NCI-H2227 (cell line): ENCODE data around the gene DPM1.

ENCODE experiments used
- DNase-seq: peaks from one replicate; lab custom pipeline; 2025; ENCODE audit not compliant: unreplicated experiment; lab: John Stamatoyannopoulos, UW

DPM1 gene

DNA sequence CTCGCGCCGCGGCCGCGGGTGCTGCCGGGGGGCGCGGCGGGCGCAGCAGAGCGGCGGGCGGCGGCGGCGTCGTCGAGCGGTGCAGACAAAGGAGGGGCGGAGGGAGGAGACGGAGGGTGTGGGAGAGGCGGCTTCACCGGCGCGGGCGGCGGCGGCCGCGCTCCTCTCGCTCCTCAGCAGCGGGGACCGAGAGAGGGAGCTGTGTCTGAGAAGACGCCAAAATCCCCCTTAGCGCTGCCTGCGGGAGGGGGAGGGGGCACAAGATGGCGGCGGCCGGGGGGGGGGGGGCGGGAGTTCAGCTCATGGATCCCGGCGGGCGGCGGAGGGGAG, 27.4 kb downstream of the DPM1 start:
- DNase-seq = no peak

DNA sequence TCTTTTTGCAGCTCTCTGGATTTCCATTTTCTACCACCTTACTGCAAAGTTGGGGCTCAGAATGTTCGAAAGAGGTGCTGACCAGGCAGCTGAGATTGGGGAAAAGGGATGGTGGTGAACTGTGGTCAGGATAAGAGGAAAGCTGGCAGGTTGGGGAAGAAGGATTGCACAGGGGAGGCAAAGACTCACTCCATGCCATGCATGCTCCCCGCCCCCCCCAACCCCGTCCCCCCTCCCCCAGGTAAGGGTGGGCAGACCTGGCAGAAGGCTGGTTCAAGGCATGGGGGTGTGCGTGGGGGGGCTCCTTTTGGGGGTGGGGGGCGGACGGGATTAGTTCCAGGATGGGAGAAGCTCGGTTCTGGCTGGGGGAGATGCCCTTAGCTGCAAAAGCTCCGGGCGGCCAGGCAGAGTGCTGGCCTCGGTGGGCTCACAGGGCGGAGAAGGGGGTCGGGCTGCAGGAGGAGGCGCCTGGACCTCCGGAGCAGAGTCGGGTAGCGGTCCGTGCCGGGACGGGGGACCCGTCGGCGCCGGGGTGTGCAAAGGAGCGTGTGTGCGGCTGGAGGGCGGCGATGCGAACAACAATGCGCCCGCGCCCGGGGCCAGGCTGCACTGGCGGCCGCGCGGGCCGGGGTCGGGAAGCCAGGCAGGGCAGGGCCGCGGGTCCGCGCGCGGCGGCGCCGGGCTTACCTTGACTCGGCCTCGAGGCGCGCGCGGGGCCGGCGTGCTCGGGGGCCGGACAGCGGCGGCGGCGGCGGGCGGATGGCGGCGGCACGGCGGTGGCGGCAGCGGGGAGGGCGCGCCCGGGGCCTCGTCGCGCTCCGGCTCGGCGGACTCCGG, 28.0 kb downstream of the DPM1 start:
- DNase-seq = peak; percentile 57

DNA sequence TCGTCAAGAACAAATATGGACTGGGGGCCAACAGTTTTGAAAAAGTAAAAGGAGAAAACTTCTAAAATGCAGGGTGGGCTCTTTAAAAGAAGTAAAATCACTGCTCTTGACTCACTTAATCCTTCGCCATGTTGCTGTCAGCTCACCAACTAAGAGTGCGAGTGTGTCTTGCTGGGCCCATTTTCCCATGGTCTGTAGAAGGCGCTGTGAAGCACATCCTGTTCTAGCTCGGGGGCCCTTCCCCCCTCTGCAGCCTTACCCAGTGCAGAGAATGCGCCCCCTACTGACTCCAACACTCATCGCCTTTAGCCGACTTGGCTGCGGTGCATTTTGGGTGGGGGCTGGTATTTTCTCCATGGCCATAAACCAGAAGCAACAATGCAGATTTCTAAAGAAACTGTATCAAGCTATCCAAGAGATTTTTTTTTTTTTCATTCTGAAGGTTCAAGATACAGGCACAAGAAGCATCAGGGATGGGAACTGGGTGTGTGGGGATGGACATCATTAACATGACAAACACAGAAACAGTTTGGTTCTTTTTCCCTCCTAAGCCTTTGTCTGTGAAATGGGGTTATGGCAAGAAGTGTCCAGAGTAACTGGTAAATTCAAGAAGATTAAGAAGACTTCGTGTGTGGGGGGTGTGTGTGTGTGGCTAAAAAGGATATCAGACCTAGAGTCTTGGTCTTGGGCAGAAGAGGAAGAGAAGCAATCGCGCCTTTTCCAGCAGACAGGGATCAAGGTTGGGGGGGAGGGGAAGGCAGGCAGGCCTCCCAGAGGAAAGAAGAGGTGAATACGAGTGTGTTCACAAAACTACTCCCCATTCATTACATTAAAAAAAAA, 28.8 kb downstream of the DPM1 start:
- DNase-seq = peak; percentile 98

DNA sequence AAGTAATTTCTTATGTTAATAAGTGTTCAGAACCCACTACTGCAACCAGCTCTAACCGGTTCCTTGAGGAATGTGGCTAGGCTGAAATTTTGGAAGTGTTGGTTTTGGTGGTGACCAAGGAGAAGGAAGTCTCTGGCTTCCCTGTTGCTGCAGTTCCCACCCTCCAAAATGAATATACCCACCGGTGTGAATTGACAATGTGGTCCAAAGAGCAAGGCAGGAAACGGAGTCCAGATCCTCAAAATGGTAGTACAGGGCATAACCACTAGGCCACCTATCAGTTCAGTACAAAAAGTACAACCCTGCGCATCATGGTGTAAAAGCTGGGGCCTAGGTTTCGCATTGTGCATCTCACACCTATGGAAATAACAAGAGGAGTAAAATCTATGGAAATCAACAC, 29.9 kb downstream of the DPM1 start:
- no peak for DNase-seq

DNA sequence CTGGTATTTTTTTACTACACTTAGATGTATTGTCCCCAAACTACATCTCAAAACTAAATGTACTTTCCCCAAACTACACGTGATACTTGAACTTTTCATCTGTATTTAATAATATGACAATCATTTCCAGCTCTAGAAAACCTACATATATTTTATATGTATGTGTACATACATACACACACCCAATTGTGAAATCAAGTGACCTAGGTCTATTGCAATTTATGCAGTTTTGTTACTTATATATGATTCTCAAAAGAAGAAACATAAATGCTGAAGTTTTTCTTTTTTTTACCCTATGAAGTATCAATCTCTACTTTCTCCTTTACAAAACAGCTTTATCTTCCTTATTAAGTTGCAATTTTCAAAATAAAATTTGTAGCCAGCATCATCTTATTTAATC, 31.8 kb downstream of the DPM1 start:
- no peak for DNase-seq

DNA sequence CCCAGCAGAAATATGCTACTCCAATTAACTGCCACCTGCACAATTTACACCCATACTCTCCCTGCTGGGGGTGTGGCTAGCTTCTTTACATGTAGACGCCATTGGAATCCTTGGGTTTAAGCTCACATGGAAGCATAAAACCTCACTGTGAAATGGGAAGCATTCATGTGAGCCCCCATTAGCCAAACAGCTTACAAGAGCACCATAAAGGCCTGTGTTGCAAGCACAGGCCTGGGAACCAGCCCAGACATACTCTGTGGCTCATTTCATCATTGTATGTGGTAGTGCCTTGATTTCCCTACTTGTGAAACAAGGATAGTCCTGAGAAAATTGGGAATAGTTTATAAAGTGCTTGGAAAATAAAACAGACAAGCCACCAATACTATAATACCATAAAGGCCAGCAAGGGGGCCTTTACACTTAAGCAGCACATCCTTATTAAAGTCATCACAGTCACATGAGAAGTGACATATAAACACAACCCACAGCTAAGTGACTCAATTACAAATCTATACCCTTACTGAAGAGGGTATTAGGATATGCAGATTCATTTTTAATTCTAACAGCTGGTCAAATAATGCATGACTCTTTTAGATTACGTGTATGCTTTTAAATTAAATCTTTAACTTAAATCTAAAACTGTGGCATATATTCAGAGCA, 33.9 kb downstream of the DPM1 start:
- DNase-seq = no peak

DNA sequence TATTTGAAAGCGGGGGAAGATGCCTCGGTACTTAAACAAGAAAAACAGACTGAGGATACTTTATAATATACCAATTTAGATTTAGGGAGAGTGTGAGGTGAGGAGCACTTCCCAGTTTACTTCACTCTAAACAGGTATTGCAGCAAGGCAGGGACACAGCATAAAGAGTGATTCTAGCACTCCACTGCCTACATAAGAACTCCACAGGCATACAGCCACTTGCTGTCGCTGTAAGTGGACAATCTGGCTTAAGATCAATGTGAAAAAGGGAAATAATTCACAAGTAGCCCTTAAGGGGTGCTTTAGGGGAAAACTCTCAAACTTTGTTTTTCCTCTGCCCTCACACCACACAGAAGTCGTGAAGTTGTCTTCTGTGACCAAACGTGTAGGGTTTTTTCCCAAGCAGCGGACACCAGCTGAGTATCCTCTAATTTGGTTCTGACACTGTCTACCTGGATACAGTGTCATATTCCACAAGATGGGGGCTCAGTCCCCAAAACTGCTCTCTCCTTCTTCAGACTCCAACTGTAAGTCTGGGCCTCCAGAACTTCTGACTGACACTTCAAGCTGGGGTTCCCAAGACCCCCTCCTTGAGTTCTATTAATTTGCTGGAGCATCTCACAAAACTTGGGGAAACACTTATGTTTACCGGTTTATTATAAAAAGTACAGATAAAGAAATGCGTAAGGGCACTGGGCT, 36.4 kb downstream of the DPM1 start:
- no peak for DNase-seq

DNA sequence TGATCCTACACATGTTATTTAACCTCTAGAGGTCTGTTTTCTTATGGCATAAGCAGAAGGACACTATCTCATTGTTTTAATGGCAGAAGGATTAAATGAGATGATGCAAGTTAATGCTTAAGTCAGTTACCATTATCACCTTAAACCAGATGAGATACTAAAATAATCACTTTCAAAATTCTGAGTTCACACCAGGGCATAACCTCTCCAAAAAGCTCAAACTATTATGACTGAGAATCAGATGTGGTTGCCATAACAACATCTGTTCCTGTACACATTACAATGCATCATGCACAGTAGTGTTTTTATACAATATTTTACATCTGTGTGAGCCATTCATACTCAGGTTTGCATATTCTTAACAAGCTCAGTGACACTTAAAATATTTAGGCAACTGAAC, 37.3 kb downstream of the DPM1 start:
- DNase-seq = no peak

DNA sequence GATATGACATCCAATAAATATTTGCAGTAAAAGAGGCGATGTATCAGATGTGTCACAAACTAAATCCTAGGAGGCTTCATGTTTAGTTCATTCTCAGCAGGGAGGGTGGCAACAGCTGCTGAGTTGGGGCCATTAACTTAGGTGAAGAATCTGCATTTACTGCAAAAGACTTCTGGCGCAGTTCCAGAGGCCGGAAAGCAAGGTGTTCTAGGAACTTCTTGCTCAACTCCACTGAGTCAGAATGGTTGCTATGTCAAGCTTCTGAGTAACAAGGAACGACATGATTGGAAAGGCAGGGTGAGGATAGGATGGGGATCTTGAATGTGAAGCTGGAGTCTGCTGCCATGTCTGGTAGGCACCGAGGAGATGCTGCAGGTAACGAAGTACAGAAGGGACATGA, 38.8 kb downstream of the DPM1 start:
- no peak for DNase-seq

DNA sequence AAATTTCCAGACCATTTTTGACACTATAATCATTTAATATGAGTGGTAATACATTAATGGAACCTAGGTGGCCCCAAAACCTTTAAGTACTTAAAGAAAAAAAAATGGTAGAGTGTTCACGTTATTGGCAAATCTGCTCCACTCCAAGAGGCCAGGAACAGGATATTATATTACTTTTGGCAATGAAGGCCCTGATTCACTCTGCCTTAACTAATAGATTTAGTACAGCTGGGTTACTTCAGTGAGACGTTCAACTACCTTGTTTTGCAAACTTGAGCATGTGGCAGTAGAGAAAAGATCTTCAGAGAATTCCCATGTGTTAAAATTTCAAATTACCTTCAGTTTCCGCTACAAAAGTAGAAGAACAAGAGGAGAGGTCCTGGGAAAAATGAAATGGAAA, 39.9 kb downstream of the DPM1 start:
- no peak for DNase-seq

DNA sequence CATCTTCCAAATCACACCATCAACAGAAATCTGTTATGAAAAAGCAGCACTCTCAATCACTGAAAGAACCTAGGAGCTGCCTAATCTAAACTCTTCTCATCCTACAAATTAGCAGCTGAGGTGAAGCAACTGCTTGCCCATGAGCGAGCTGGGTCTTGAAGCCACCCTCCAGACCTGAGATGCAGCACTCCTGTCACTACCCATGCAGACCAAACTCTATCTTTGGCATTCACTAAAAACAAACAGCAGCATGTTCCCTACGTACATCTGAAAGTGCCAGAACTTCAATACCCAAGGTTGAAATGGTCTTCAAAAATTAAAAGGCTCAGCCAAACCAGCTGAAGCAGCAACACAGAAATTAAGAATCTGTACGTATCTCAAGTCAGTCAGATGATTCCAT, 41.4 kb downstream of the DPM1 start:
- DNase-seq = no peak

DNA sequence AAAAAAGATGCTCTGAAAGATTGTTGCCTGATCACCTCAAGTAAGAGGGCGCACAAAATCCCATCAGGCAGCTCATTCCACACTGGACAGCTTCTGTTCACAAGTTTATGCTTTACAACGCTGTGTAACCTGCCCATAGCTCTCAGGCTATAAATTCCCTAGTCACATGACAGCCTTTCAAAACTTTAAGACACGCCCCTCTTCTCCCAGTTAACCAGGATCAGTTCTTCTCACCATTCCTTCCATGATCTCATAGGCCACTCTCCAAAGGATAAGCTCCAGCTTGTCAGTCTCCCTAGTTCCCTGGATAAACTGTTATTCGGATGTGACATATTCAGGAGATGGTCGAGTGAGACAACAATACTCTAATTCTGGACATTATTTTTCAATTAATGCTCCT, 42.1 kb downstream of the DPM1 start:
- no peak for DNase-seq

DNA sequence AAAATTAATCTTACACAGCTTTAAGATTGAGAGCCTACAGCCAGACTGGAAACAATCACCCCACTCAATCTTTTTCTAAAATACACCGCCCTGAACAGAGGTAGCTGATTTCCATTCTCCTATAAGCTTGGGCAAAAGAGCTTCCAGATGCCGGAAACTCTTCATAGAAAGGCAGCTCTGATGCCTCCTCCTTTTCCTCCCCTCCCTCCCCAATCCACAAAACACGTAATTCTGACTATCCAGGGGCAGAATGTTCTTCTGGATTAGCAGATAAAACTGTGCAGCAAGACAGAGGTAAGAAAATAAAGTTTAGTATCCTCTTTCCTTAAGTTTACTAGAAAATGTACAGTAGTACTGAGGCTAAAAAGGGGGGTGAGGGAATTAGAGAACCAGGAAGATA, 42.9 kb downstream of the DPM1 start:
- no peak for DNase-seq

DNA sequence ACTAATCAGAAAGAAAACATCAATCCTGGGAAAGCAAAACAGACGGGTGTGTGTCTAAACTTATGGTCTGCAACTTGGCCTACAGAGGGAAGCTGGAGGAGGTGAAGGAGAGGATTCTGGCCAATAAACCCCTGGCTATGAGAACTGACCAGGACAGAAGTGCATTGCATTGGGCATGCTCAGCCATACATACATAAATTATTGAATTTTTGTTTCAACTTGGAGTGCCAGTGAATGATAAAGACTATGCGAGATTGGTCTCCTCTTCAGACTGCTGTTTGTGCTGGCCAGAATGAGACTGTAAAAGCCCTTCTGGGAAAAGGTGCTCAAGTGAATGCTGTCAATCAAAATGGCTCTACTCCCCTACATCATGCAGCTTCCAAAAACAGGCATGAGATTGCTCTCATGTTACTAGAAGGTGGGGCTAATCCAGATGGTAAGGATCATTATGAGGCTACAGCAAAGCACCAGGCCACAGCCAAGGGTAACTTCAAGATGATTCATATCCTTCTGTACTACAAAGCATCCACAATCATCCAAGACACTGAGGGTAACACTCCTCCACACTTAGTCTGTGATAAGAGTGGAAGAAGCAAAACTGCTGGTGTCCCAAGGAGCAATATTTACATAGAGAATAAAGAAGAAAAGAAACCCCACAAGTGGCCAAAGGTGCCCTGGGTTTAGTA, 44.5 kb downstream of the DPM1 start:
- DNase-seq = no peak

DNA sequence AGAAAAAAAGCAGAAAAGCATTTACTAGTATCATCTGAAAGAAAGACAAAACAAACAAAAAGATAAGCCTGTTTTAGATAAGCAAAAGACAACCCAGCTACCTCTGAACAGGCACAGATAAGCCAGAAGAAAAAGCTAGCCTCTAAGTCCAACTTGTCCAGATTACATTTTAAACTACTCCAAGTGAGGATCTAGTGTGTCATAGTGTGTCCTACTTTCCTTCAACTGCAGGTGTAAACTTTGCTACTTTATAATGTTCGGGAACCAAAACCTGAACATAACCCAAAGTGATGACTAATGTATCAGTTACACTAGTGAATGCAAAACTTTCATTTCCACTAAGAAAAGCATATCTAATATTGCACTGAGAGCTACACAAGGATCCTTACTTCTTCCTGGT, 46.6 kb downstream of the DPM1 start:
- DNase-seq = no peak

DNA sequence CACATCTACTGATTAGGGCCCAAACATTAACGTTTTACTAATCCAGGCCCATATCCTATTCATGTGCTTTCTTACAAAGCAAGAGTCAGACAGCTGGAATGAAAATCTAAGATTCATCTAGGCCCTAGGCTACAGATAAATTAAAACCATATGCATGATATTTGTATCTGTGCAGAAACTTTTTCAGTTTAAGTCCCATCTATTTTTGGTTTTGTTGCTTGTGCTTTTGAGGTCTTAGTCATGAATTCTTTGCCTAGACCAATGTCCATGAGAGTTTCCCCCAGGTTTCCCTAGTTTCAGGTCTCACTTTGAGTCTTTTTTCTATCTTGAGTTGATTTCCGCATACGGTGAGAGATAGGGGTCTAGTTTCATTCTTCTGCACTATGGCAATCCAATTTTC, 47.3 kb downstream of the DPM1 start:
- DNase-seq = no peak

DNA sequence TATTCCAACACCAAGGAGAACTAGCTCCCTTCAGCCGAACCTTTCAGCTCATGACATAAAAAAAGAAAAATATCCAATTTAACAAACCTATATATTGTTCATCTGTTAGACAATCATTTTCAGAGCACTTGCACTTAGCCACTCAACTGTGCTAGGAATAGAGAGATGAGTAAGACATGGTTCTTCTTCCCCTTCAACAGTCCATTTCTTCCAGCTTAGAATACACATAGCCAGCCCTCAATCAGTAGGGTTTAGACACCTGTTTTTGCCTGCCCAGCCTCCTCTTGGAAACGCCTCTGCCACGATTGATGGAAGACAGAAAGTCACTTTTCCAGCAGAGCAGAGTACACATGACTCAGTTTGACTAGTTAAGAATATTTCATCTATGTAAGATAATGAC, 48.9 kb downstream of the DPM1 start:
- DNase-seq = no peak

DNA sequence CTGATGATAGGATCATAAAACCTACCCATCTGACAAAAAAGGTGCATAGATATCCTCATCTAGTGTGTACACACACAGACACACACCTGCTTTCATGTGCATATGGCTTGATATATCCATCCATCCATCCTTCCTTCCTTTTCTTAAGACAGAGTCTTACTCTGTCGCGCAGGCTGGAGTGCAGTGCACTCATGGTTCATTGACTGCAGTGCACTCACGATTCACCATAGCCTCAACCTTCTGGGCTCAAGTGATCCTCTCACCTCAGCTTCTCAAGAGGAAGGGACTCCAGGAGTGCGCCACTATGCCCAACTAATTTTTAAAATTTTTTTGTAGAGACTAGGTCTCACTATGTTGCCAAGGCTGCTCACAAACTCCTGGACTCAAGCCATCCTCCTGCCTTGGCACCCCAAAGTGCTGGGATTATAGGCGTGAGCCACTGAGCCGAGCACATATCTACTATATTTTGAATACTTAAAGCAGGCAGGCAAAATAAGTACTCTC, 54.2 kb downstream of the DPM1 start:
- DNase-seq = no peak

DNA sequence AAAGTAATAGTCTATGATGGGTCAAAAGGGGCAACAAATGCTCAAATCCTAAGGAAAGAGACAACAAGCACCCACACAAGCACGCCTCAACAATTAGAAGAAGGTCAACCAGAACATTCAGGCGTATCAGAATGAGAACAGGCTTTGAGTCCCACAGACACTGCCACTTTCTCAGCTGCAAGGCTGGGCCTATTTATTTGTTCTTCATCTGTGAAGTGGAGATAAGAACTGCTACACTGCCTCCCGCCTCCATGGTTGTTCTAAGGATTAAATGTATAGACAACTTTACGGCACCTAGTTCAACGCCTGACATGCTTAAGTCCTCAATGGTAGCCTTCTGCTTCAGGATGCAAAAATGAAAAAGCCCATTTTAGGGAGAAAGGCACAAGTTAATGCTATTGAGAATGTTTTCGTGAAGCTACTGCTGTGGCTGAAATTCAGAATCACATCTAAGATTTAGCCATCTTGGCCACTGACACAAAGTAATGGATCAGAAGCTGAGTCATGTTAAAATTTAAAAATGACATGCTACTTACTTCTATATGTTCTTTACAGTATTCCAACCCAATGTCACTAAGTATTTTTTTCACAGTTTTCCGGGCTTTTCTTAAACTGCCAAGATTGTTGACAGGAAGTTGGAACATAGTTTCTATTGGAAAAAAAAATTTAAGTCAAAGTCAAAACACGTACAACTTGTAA, 54.8 kb downstream of the DPM1 start:
- DNase-seq = no peak

DNA sequence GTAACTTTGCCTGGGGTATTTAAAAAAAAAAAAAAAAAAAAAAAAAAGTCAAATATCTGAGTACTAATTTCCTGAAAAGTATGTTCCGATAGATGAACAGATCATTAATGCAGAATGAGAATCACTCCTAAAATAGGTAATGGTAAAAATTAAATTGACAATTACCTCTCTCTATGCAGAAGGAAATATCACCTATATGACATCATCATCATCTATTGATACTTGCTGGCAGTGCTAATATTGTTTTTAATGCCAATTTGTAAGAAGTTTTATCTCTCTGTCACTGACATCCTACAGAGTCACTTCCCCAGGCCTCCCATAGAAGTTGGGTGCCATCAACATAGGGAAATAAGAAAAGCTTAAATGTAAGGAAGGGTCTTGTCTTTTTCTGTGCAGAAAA, 57.0 kb downstream of the DPM1 start:
- DNase-seq = no peak
